OCI-LY3 (cell line): ENCODE measurements around the gene ZMAT3.

ENCODE experiments used
- H2AFZ ChIP-seq: fragments of 200-600, 300-600 bp; shearing (Covaris generic); 2 replicates; pipeline ENCODE4 v1.6.0; 2014; ENCODE audit warnings: antibody characterized with exemption, low read depth, low read length
- H3K27ac ChIP-seq: fragments of 200-600, 300-600 bp; sonication (generic); 2 replicates; pipeline ENCODE4 v1.5.1; 2014; ENCODE audit warnings: mild to moderate bottlenecking, low read length, moderate library complexity, mixed read lengths
- H3K27me3 ChIP-seq: fragments of 200-600, 300-600 bp; sonication (generic); 2 replicates; pipeline ENCODE4 v1.6.1; 2014; ENCODE audit warnings: low read depth, low read length, mixed read lengths
- H3K36me3 ChIP-seq: fragments of 200-600, 300-600 bp; sonication (generic); replicated peaks from 2 replicates; pipeline ENCODE3; 2014; ENCODE audit warnings: low read depth, low read length, mixed read lengths
- H3K4me1 ChIP-seq: fragments of 300-600, 200-600 bp; sonication (generic); 2 replicates; pipeline ENCODE4 v1.6.1; 2014; ENCODE audit warnings: low read length, mixed read lengths
- H3K4me2 ChIP-seq: fragments of 200-600, 300-600 bp; sonication (generic); 2 replicates; pipeline ENCODE4 v1.6.1; 2014; ENCODE audit warnings: low read length, mixed read lengths
- H3K4me3 ChIP-seq: fragments of 300-600, 200-600 bp; sonication (generic); 2 replicates; pipeline ENCODE4 v1.5.1; 2014; ENCODE audit warnings: antibody characterized with exemption, mild to moderate bottlenecking, low read length, moderate library complexity
- H3K79me2 ChIP-seq: fragments of 300-600, 200-600 bp; shearing (Covaris generic); 2 replicates; pipeline ENCODE4 v1.6.1; 2014; ENCODE audit warnings: mild to moderate bottlenecking, low read length, mixed read lengths
- H3K9ac ChIP-seq: fragments of 300-600, 200-600 bp; shearing (Covaris generic); 2 replicates; pipeline ENCODE4 v1.6.0; 2014; ENCODE audit warnings: mild to moderate bottlenecking, low read length, moderate library complexity
- H3K9me3 ChIP-seq: fragments of 200-600, 300-600 bp; shearing (Covaris generic); 2 replicates; pipeline ENCODE4 v1.6.1; 2014; ENCODE audit warnings: low read length, mixed read lengths; ENCODE audit not compliant: insufficient read depth
- H4K20me1 ChIP-seq: fragments of 200-600, 300-600 bp; sonication (generic); 2 replicates; pipeline ENCODE4 v1.6.1; 2016; ENCODE audit warnings: low read length, mixed read lengths; ENCODE audit not compliant: insufficient read depth
- CTCF ChIP-seq: fragments of 200-600, 300-600 bp; sonication (generic); IDR thresholded peaks from 2 replicates; pipeline ENCODE4 v1.5.1; 2014; ENCODE audit warnings: antibody characterized with exemption, low read length, low read depth
- EZH2phosphoT487 ChIP-seq: fragments of 200-600 bp; shearing (Covaris generic); IDR thresholded peaks from 2 replicates; pipeline ENCODE4 v1.6.1; 2018; ENCODE audit warnings: antibody characterized with exemption, mixed run types, low read depth

The ZMAT3 gene

GRCh38 chr3:179083977-179084376, 12.4 kb upstream of the ZMAT3 start:
- no peaks in the 10 kb centered on the region for H3K79me2 ChIP-seq
- peak overlapping the region; percentile 28 for H3K4me2 ChIP-seq
- H3K9me3 ChIP-seq = no peaks in the 10 kb centered on the region
- no peaks in the 10 kb centered on the region for H3K36me3 ChIP-seq
- H3K27me3 ChIP-seq = no peaks in the 10 kb centered on the region
- H3K9ac ChIP-seq = no peak overlapping the region
- no peak overlapping the region for H3K27ac ChIP-seq
- no peak overlapping the region for H2AFZ ChIP-seq
- H4K20me1 ChIP-seq = no peaks in the 10 kb centered on the region
- no peak overlapping the region for H3K4me3 ChIP-seq
- TF ChIP-seq EZH2phosphoT487 = no peak
- TF ChIP-seq CTCF = no peak
- peaks cover 21% of the 10 kb centered on the region for H3K4me1 ChIP-seq

GRCh38 chr3:179082416-179082815, 10.8 kb upstream of the ZMAT3 start:
- H3K27ac ChIP-seq = no peak overlapping the region
- H3K4me2 ChIP-seq = no peak overlapping the region
- no peaks in the 10 kb centered on the region for H3K79me2 ChIP-seq
- H3K27me3 ChIP-seq = no peaks in the 10 kb centered on the region
- peaks cover 16% of the 10 kb centered on the region for H3K4me1 ChIP-seq
- peak overlapping the region; percentile 5; the same call in 1 of the 2 replicates for H2AFZ ChIP-seq
- TF ChIP-seq EZH2phosphoT487 (no peak), CTCF (no peak)
- no peak overlapping the region for H3K4me3 ChIP-seq
- H3K36me3 ChIP-seq = no peaks in the 10 kb centered on the region
- no peak overlapping the region for H3K9ac ChIP-seq
- no peaks in the 10 kb centered on the region for H3K9me3 ChIP-seq
- no peaks in the 10 kb centered on the region for H4K20me1 ChIP-seq

GRCh38 chr3:179081885-179082284, 10.3 kb upstream of the ZMAT3 start:
- Histone ChIP-seq H3K27me3 (no peaks in the 10 kb centered on the region), H3K79me2 (no peaks in the 10 kb centered on the region), H4K20me1 (no peaks in the 10 kb centered on the region)

GRCh38 chr3:179079537-179079936, 7.9 kb upstream of the ZMAT3 start:
- H3K36me3 ChIP-seq = no peaks in the 10 kb centered on the region
- H3K79me2 ChIP-seq = no peaks in the 10 kb centered on the region
- no peak overlapping the region for H3K9ac ChIP-seq
- H3K4me2 ChIP-seq = no peak overlapping the region
- no peak overlapping the region for H2AFZ ChIP-seq
- H3K9me3 ChIP-seq = no peaks in the 10 kb centered on the region
- no peak overlapping the region for H3K4me3 ChIP-seq
- no peaks in the 10 kb centered on the region for H4K20me1 ChIP-seq
- H3K27me3 ChIP-seq = no peaks in the 10 kb centered on the region
- peaks cover 38% of the 10 kb centered on the region for H3K4me1 ChIP-seq
- H3K27ac ChIP-seq = no peak overlapping the region
- TF ChIP-seq EZH2phosphoT487 (no peak), CTCF (no peak)

More at GRCh38 chr3:179081885-179082284, 10.3 kb upstream of the ZMAT3 start:
- Histone ChIP-seq H3K4me3 (no peak overlapping the region), H3K4me2 (no peak overlapping the region), H3K27ac (no peak overlapping the region), H3K9ac (no peak overlapping the region), H3K36me3 (no peaks in the 10 kb centered on the region), H3K4me1 (peaks cover 21% of the 10 kb centered on the region), H2AFZ (no peak overlapping the region), H3K9me3 (no peaks in the 10 kb centered on the region)
- TF ChIP-seq EZH2phosphoT487 (no peak), CTCF (no peak)
